Smooth muscle cell (in vitro differentiated cells): ENCODE results near the gene ZBTB5. TPM values are rescaled to one million over a fixed set of nuclear protein-coding genes. Genes with fewer than 3 reads are reported as not detected.
"Not testable (repeated sequence)": the region's sequence is repeated elsewhere in the genome, so short reads cannot be mapped to it uniquely, and the experiment has no call there.

Experiments
- DNase-seq: peaks from one replicate; lab custom pipeline; 2025; ENCODE audit not compliant: unreplicated experiment; lab: John Stamatoyannopoulos, UW
- H2AFZ ChIP-seq: fragments of 200-600 bp; sonication (generic); 2 replicates; pipeline ENCODE4 v1.6.0; 2016; ENCODE audit warnings: antibody characterized with exemption, low read depth, mild to moderate bottlenecking
- H3F3A ChIP-seq: fragments of 200-600 bp; sonication (generic); 2 replicates; pipeline ENCODE4 v1.6.0; 2017; ENCODE audit warnings: antibody characterized with exemption, low read depth
- H3K27ac ChIP-seq: fragments of 200-600 bp; sonication (generic); 2 replicates; pipeline ENCODE4 v1.5.1; 2016; ENCODE audit warnings: low read depth, mild to moderate bottlenecking
- H3K27me3 ChIP-seq: fragments of 200-600 bp; sonication (generic); 2 replicates; pipeline ENCODE4 v1.6.1; 2016; ENCODE audit warnings: low read depth, mild to moderate bottlenecking
- H3K36me3 ChIP-seq: fragments of 200-600 bp; sonication (generic); 2 replicates; pipeline ENCODE4 v1.5.1; 2016; ENCODE audit warnings: low read depth
- H3K4me1 ChIP-seq: fragments of 200-600 bp; sonication (generic); 2 replicates; pipeline ENCODE4 v1.5.1; 2016; ENCODE audit warnings: low read depth
- H3K4me2 ChIP-seq: fragments of 200-600 bp; sonication (generic); 2 replicates; pipeline ENCODE4 v1.6.0; 2016; ENCODE audit warnings: mild to moderate bottlenecking
- H3K4me3 ChIP-seq: fragments of 200-600 bp; sonication (generic); 2 replicates; pipeline ENCODE4 v1.5.1; 2016; ENCODE audit warnings: mild to moderate bottlenecking
- H3K79me2 ChIP-seq: fragments of 200-600 bp; sonication (generic); 2 replicates; pipeline ENCODE4 v1.6.0; 2016; ENCODE audit warnings: low read depth, mild to moderate bottlenecking
- H3K9ac ChIP-seq: fragments of 200-600 bp; sonication (generic); 2 replicates; pipeline ENCODE4 v1.6.0; 2016; ENCODE audit warnings: low read depth
- H3K9me3 ChIP-seq: fragments of 200-600 bp; sonication (generic); replicated peaks from 2 replicates; pipeline ENCODE4 v1.5.1; 2016; ENCODE audit warnings: low read depth
- H4K20me1 ChIP-seq: fragments of 200-600 bp; sonication (generic); 2 replicates; pipeline ENCODE4 v1.6.0; 2016; ENCODE audit warnings: low read depth
- WGBS: methylation state at CpG from one replicate; pipeline ENCODE4 v1.1.7; 2016; ENCODE audit warnings: low lambda C conversion rate; 5-methylcytosine and 5-hydroxymethylcytosine counted together
- polyA plus RNA-seq: library from polyadenylated mRNA; unstranded; fragments of >200 nt; fragmentation: Nextera tagmentation; extraction: Ambion mirVana; gene quantifications from 2 replicates; pipeline ENCODE4 v1.2.1, GENCODE V29; 2016
- total RNA-seq: library from RNA; depleted of rRNA; stranded (reverse); fragments of >200 nt; gene quantifications from 2 replicates; pipeline ENCODE4 v1.2.3, GENCODE V29; 2014
- TF ChIP-seq, protein P1 (sequence below): fragments of 200-600 bp; sonication (generic); IDR thresholded peaks from 2 replicates; pipeline ENCODE4 v1.5.1; 2017; ENCODE audit warnings: borderline replicate concordance, mild to moderate bottlenecking, antibody characterized with exemption; ENCODE audit not compliant: insufficient read depth, poor library complexity, severe bottlenecking

The ZBTB5 gene
- total and polyA plus RNA-seq, 2 experiments from 2014 or later = 4.3 to 21.8 TPM

GRCh38 chr9:37426846-37427245, 38.4 kb downstream of the ZBTB5 start:
- no peaks in the 10 kb centered on the region for H3K27me3 ChIP-seq
- no peak overlapping the region for H2AFZ ChIP-seq
- no peaks in the 10 kb centered on the region for H3K9me3 ChIP-seq
- no peak overlapping the region for H3K4me3 ChIP-seq
- TF ChIP-seq, protein P1, sequence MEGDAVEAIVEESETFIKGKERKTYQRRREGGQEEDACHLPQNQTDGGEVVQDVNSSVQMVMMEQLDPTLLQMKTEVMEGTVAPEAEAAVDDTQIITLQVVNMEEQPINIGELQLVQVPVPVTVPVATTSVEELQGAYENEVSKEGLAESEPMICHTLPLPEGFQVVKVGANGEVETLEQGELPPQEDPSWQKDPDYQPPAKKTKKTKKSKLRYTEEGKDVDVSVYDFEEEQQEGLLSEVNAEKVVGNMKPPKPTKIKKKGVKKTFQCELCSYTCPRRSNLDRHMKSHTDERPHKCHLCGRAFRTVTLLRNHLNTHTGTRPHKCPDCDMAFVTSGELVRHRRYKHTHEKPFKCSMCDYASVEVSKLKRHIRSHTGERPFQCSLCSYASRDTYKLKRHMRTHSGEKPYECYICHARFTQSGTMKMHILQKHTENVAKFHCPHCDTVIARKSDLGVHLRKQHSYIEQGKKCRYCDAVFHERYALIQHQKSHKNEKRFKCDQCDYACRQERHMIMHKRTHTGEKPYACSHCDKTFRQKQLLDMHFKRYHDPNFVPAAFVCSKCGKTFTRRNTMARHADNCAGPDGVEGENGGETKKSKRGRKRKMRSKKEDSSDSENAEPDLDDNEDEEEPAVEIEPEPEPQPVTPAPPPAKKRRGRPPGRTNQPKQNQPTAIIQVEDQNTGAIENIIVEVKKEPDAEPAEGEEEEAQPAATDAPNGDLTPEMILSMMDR = no peak
- no peak overlapping the region for H3K9ac ChIP-seq
- H3K79me2 ChIP-seq = peaks cover 31% of the 10 kb centered on the region
- 100% methylated on average over 6 of the region's 6 CpGs for WGBS
- H3F3A ChIP-seq = no peaks in the 10 kb centered on the region
- H3K27ac ChIP-seq = no peak overlapping the region
- no peak for DNase-seq
- H3K4me1 ChIP-seq = peaks cover 16% of the 10 kb centered on the region
- no peaks in the 10 kb centered on the region for H3K36me3 ChIP-seq
- H4K20me1 ChIP-seq = peaks cover 30% of the 10 kb centered on the region
- no peak overlapping the region for H3K4me2 ChIP-seq

- 97% methylated on average over 15 of the region's 15 CpGs for WGBS
- not testable (repeated sequence) for H3K4me3 ChIP-seq, H2AFZ ChIP-seq, H3F3A ChIP-seq, H3K9ac ChIP-seq, H3K27ac ChIP-seq, H3K9me3 ChIP-seq, H3K4me2 ChIP-seq, H3K27me3 ChIP-seq, DNase-seq, H3K36me3 ChIP-seq
- H4K20me1 ChIP-seq = peaks cover 30% of the 10 kb centered on the region
- H3K79me2 ChIP-seq = peaks cover 31% of the 10 kb centered on the region
- H3K4me1 ChIP-seq = peaks cover 19% of the 10 kb centered on the region
Measured at GRCh38 chr9:37426431-37426830, 38.8 kb downstream of the ZBTB5 start.

- H3K27me3 ChIP-seq = no peaks in the 10 kb centered on the region
- WGBS = 95% methylated on average over 11 of the region's 11 CpGs
Measured at GRCh38 chr9:37425298-37425752, 39.9 kb downstream of the ZBTB5 start.

GRCh38 chr9:37424686-37425297, 40.5 kb downstream of the ZBTB5 start:
- Histone ChIP-seq H3K27me3 (no peaks in the 10 kb centered on the region), H2AFZ (no peak overlapping the region), H3K36me3 (no peaks in the 10 kb centered on the region), H3K9me3 (no peaks in the 10 kb centered on the region), H3K9ac (no peak overlapping the region), H3K4me3 (no peak overlapping the region), H4K20me1 (peaks cover 27% of the 10 kb centered on the region), H3K4me2 (no peak overlapping the region), H3F3A (no peaks in the 10 kb centered on the region), H3K79me2 (peaks cover 31% of the 10 kb centered on the region), H3K4me1 (peaks cover 19% of the 10 kb centered on the region), H3K27ac (no peak overlapping the region)
- DNase-seq = no peak
- TF ChIP-seq, protein P1 = no peak
- WGBS = 95% methylated on average over 18 of the region's 18 CpGs

More at GRCh38 chr9:37425298-37425752, 39.9 kb downstream of the ZBTB5 start:
- H4K20me1 ChIP-seq = peaks cover 29% of the 10 kb centered on the region
- H3K36me3 ChIP-seq = no peaks in the 10 kb centered on the region
- peaks cover 31% of the 10 kb centered on the region for H3K79me2 ChIP-seq
- no peak overlapping the region for H3K4me3 ChIP-seq
- no peak overlapping the region for H3K4me2 ChIP-seq
- H3K9ac ChIP-seq = no peak overlapping the region
- H3F3A ChIP-seq = no peaks in the 10 kb centered on the region
- TF ChIP-seq, protein P1 = no peak
- DNase-seq = no peak
- no peaks in the 10 kb centered on the region for H3K9me3 ChIP-seq
- no peak overlapping the region for H3K27ac ChIP-seq
- peaks cover 19% of the 10 kb centered on the region for H3K4me1 ChIP-seq
- no peak overlapping the region for H2AFZ ChIP-seq
